ENCODE results near the gene FAM210B. TPM values are rescaled to one million over a fixed set of nuclear protein-coding genes. Genes with fewer than 3 reads are reported as not detected.

Gene FAM210B
- total RNA-seq, 1 experiment from 2014 or later = 19.1 TPM

- TF ChIP-seq ATF6 (CRISPR knock-in tag; IDR thresholded peaks at IDR 0.05) (no peak), E2F5 (CRISPR knock-in tag; IDR thresholded peaks at IDR 0.05) (peak; percentile 42), GABPB1 (CRISPR knock-in tag; IDR thresholded peaks at IDR 0.05) (peak; percentile 85), ZNF532 (CRISPR knock-in tag; IDR thresholded peaks at IDR 0.05; ENCODE audit: borderline replicate concordance) (no peak), TEAD1 (CRISPR knock-in tag; IDR thresholded peaks at IDR 0.05) (peak; percentile 59; the same call in 1 of the 2 replicates), HMGXB4 (CRISPR knock-in tag; IDR thresholded peaks at IDR 0.05) (peak; percentile 47; the same call in 1 of the 2 replicates)
Measured at GRCh38 chr20:56392132-56392880, 33.5 kb downstream of the FAM210B start, which contains the start of the genes AURKA and CSTF1 (continued).

- DNase-seq (ENCODE audit: low spot score) (no peak), ATAC-seq (no peak)
- Mint-ChIP-seq H3K4me1 (peaks cover 29% of the 10 kb centered on the region), H3K27ac (0 out of 2 replicates have a peak overlapping the region, but pooled peaks have one; percentile 28), H3K27me3 (ENCODE audit: low read depth) (no peaks in the 10 kb centered on the region), H3K9me3 (no peaks in the 10 kb centered on the region), H3K4me3 (no peak overlapping the region), H3K36me3 (peaks cover 52% of the 10 kb centered on the region)
- CTCF ChIA-PET = interaction anchor here (1.5 to 1.9 kb wide), 2 partner anchors 35 to 49 kb away, joined by 4 read pairs; partner anchors contain the start of gene FAM210B
- 0 out of 2 replicates have a peak, but pooled peaks have one; percentile 7 for TF ChIP-seq SMAD3 (CRISPR knock-in tag; IDR thresholded peaks at IDR 0.05; ENCODE audit: borderline replicate concordance)
- TF ChIP-seq ATF2 (CRISPR knock-in tag; IDR thresholded peaks at IDR 0.05; ENCODE audit: borderline replicate concordance, low read depth) = no peak
- POLR2A ChIA-PET = interaction anchor here (1.2 to 1.5 kb wide), 2 partner anchors 10 to 75 kb away, joined by 3 to 5 read pairs; partner anchors contain the start of gene RTF2
Measured at GRCh38 chr20:56392881-56393482, 34.2 kb downstream of the FAM210B start.

GRCh38 chr20:56393653-56394052, 34.9 kb downstream of the FAM210B start:
- CTCF ChIA-PET = interaction anchor here (1.9 kb wide), 1 partner anchor 35 kb away, joined by 4 read pairs; the partner anchor contains the start of gene FAM210B
- Mint-ChIP-seq H3K36me3 (peaks cover 51% of the 10 kb centered on the region), H3K27ac (peak overlapping the region; percentile 51), H3K27me3 (ENCODE audit: low read depth) (no peaks in the 10 kb centered on the region), H3K4me3 (no peak overlapping the region), H3K9me3 (no peaks in the 10 kb centered on the region), H3K4me1 (peaks cover 29% of the 10 kb centered on the region)
- POLR2A ChIA-PET = no interaction called here
- TF ChIP-seq ZNF138 (CRISPR knock-in tag; conservative IDR thresholded peaks at IDR 0.05) (no peak), GABPB1 (CRISPR knock-in tag; IDR thresholded peaks at IDR 0.05) (0 out of 2 replicates have a peak, but pooled peaks have one; percentile 11), USF2 (CRISPR knock-in tag; IDR thresholded peaks at IDR 0.05) (no peak)
- no peak for DNase-seq (ENCODE audit: low spot score)
- ATAC-seq = no peak
